Measurements from ENCODE around the gene GTF2F2.

DNA sequence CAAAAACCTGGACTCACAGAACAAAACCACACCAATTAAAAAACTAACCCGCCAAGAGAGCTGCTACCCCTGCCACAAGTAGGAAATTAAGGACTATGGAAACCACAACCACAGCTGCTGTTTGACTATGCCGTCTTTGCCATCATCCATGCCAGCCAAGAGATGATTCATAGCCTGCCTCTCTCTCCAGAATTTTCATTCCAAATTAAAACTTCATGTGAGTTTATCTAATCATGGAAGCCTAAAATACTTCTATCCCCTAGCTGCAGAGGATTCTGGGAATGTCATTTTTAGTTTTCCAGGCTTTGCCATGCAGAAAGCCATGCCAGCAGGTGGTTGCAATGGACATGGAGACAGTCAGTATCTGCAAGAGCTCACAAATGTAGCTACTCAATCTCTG is 27.6 kb upstream of the GTF2F2 start:
- TF ChIP-seq, protein P1, sequence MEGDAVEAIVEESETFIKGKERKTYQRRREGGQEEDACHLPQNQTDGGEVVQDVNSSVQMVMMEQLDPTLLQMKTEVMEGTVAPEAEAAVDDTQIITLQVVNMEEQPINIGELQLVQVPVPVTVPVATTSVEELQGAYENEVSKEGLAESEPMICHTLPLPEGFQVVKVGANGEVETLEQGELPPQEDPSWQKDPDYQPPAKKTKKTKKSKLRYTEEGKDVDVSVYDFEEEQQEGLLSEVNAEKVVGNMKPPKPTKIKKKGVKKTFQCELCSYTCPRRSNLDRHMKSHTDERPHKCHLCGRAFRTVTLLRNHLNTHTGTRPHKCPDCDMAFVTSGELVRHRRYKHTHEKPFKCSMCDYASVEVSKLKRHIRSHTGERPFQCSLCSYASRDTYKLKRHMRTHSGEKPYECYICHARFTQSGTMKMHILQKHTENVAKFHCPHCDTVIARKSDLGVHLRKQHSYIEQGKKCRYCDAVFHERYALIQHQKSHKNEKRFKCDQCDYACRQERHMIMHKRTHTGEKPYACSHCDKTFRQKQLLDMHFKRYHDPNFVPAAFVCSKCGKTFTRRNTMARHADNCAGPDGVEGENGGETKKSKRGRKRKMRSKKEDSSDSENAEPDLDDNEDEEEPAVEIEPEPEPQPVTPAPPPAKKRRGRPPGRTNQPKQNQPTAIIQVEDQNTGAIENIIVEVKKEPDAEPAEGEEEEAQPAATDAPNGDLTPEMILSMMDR (IDR thresholded peaks at IDR 0.05) = no peak
- TF ChIP-seq POLR2A (IDR thresholded peaks at IDR 0.05) = no peak
- TF ChIP-seq EP300 (IDR thresholded peaks at IDR 0.05) = no peak

Data from ovary (tissue), 3 donors.